Activated CD4-positive, alpha-beta T cell treated with anti-CD3 and anti-CD28 coated beads, Interleukin-2, amount 50 U/mL, for 16 hours (primary cell): ENCODE measurements around the gene OVCA2.
A peak's percentile ranks its signal among the peaks of the same experiment; 100 is the strongest.

Experiments used
- DNase-seq: peaks from one replicate; pipeline ENCODE4 v3.0.0-alpha.2; 2020

Gene OVCA2

GRCh38 chr17:2067048-2067561 lies 25.3 kb downstream of the OVCA2 start:
- DNase-seq = no peak

DNA sequence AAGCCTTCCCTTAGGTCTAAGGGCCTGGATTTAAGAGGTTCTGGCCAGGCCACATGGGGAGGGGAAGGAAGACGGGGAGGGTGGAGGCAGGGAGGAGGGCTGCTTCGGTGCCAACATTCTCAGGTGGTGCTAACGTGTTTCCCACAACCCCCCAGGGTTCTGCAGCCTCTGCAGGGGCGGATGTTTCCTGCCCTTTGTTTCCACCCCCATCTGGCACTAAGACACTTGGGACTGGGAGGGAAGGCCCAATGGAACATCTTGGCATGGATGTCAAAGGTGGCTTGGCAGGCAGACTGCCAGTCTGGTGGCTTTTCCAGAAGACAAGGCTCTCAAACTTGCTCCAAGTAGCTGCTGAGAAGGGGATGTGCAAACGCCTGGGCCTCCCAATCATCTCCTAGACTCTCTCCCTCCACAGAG lies 25.8 kb downstream of the OVCA2 start:
- no peak for DNase-seq

- DNase-seq = no peak
Observed at GRCh38 chr17:2068031-2068518, 26.3 kb downstream of the OVCA2 start.

DNA sequence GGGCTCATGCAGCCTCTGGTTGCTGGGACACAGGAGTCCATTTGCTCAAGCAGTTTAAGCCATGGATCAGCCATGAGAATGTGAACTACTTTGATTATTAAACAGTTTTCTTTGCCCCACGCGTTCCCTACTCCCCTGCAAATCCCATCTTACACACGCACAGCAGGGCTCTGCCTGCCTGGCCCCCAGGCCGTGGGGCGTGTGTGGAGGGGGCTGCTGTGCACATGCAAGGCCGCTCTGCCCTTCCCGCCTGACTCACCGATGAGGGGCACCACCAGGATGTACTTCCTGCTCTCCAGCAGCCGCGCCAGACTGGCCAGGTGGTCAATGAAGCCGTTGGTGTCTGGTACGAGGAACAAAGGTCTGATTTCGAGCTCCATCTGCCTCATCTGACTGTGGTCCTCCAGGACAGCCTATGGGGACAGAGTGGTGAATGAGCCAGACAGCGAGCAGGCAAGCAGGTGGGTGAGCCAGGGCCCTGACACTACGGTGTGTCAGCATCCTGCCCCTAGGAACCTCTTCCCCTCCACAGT lies 26.8 kb downstream of the OVCA2 start:
- no peak for DNase-seq

DNA sequence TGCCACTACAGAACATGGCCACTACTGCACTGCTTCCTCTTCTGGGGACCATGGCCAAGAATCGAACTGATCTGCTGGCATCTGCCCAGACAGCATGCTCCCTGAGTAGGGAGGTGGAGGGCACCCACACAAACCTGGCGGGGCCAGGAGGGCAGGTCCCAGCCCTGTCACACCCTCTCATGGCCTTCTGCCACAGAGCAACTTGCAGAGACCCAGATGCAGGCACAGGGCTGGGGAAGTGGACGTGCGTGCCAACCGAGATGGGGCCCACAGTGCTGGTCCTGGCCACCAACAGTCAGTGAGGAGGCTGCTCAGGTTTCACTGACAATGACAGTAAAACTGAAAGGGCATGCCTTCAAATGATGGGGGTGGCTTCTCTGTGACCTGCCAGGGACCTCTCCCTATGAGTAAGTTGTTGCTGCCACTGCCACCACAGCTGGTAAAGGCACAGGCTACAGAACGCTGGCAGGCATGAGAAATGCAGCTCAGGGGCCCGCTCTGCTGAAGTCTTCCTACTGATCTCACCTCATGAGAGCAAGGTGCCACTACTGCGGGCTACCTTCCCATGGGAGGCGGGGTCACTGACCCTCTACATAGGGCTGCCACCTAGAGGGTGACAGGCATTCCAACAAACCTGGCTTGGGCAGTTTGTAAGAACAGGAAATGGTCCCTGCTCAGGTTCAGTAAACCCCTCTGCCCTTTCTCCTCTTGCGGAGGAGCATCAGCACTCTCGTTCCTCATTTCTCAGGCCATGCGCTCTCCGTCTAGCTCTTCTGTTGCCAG lies 28.6 kb downstream of the OVCA2 start:
- peak; percentile 95 for DNase-seq

- no peak for DNase-seq
Observed at GRCh38 chr17:2071024-2071385, 29.2 kb downstream of the OVCA2 start.

DNA sequence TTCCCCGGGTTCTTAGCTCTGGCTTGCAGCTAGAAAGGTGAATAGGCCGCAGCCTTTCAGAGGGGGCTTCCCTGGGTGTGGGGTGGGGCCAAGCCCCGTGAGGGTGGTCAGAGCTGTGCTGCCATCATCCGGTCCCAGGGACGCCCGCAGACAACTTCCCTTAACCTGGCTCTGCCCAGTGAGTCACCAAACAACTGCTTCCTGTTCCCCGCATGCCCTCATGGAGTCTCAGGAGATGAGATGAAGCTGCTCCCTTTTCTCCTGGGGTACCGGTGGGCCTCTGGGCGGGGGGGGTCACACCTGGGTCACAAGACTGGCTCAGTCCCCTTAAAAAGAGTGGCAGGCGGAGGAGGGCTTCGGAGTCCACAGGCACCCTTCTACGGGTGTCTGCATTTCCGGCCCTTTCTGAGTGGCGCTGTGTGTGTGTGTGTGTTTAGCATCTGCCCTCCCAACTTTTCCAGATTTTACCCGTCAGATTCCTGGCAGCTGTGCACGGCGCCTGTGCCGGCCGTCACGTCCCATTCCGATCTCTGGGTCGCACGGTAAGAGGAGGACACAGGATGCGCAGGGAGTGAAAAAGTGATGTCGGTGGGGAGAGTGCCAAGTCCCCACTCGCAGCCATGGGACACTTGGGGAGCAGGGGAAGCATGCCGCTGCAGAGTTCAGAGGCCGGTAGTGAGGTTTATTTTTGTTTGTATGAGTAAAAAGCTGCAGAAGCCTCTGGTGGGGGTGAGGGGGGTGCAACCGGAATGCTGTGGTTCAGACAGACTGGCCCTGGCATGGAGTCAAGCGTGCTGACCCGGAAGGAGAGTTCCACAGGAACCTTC lies 29.8 kb downstream of the OVCA2 start:
- no peak for DNase-seq

GRCh38 chr17:2074919-2075318 lies 33.1 kb downstream of the OVCA2 start:
- DNase-seq = no peak

DNA sequence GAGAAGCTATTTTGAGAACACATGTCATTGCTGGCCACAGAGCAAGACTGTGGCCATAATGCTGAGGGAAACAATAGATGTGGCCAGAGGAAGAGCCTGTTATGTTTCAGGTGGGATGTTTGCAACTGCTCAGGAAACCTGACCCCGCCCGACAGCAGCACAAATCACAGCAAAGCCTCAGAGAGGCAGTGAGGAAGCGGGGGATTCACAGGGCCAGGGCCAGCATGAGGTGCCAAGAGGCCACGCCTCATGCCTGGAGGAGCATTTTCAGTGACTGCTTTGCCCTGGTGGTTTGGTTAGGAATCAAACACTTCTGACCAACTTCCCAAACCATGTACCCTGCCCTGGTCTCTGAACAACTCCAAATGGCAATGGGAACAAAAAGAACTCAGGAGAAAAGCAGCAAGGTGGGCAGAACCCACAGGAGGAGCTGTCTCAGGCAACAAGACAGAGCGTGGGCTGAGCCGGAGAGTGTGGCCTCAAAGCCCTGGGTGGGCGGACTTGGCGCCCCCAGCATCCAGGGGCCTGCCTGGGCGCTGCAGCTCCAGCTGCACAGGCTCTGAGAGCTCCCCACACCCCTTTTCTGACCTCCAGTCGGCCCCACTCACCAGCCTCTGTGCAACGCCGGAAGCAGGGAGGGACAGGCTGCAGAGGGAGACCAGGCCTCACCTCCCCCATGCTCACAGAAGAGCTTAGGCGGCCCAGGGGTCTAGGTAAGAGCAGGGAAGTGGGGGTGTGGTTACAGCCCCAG lies 33.7 kb downstream of the OVCA2 start:
- DNase-seq = no peak

DNA sequence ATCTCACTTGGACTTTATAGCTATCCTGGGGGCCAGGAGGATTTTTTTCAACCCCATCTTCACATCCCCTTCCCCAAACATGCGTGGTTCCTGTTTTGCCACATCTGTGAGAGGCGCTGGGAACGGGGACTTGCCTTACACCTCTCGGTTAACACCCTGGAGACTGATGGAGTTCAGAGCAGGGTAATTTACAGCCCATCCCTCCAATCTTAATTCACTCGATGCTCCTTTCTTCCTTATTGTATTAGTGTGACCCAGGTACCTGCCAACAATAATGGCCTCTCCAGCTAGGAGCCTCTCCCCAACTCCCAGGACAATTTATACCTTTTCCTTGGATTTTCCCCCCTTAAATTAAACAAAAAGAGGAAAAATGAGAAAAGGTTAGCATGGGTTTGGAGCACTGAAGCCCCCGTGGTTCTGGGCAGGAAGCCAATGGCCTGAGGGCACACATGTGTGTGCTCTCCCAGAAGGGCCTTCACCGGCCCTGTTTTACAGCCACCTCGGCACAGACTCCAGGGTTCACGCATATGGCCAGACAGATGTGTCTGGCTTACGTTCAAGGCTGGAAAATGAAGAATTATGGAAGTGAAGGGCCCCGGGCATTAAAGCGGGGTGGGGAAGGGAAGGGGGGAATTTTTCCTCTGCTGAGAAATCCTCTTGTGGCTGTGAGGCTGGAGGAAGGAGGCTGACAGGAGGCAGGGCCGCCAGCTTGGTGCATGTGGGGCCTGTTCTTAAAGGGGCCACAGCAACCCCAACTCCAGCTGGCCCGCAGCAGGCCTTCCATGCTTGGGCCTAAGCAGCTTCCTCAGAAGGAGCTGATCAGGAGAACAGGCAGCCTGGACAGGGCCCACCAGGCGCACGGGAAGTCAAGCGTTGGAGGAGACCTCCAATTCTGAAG lies 34.5 kb downstream of the OVCA2 start:
- DNase-seq = no peak

GRCh38 chr17:2077040-2077439 lies 35.2 kb downstream of the OVCA2 start:
- DNase-seq = no peak

GRCh38 chr17:2081564-2081963 lies 39.7 kb downstream of the OVCA2 start:
- DNase-seq = no peak

GRCh38 chr17:2082003-2082781 lies 40.4 kb downstream of the OVCA2 start:
- no peak for DNase-seq

DNA sequence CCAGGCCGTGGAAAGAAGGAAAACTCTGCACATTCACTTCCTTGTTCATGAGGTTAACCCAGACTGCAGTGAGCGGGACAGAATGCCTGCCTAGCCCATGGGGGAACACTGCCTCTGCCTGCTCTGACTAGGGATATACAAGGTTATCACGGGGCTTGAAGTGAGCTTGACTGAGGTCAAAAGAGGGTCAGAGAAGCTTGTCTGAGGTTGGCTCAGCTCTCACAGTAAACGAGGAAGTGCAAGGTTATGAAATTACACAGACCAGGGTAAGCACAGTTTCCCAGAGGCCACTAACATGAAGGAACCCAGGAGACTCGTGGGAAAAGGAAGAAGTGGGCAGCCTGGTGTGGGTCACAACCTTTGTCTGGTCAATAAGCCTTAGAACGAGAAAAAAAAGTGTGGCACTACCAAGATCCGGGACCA lies 41.8 kb downstream of the OVCA2 start:
- DNase-seq = no peak

- DNase-seq = no peak
Observed at GRCh38 chr17:2084036-2084765, 42.4 kb downstream of the OVCA2 start.

DNA sequence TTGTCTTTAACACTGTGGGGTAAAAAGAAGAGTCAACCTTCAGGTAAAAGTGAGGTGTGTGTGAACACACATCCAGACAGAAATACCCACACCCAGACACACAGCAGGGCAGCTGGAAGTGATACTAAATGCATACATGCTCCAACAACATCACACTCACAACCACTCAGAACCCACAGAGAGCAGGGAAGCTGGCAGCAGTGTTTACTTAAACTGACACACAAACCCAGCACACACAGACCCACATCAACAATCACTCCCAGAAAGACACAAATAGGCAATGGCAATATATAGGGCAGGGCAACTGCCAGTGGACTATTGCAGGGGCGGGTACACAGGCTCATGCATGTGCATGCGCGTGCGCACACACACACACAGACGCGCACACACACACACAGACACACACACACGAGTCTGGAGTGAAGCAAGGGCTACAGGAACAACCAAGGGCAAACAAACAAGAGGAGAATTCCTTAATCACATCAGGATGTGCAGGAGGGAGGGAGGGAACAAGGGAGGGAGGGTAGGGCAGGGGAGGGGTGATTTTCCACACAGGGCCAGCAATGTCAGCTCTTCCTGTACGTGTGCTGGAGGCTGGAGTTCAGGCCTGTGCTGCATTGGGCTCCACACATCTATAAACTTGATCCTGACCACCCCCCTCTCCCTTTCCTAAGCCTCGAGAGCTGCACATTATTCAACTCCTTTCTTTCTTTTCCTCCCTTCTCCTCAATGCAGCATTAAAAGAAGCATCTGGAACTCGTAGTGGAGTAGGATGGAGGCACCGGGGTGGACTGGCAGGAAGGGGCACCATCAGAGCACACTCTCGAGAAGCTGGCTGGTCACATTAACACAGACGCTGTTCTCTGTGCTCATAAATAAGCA lies 43.2 kb downstream of the OVCA2 start:
- no peak for DNase-seq

DNA sequence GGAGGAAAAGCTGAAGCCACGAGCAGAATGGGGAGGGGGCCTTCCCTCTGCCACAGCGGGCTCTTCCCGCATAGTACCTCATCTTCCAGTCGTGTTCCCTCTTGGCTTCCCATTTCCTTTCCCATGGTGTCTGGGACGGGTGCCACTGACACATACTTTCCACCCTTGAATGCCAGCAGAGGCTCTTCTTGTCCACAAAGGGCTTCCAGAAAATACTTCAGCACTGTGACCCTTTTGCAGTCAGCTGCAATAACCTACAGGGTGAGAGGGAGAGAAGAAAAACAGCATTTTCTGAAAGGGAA lies 43.8 kb downstream of the OVCA2 start:
- DNase-seq = no peak

GRCh38 chr17:2086306-2086705 lies 44.5 kb downstream of the OVCA2 start:
- DNase-seq = no peak

GRCh38 chr17:2087597-2088211 lies 45.9 kb downstream of the OVCA2 start:
- peak; percentile 75 for DNase-seq
